Uterus (tissue), 4 donors: Measurements from ENCODE around the gene SMOC1. TPM values are rescaled to one million over a fixed set of nuclear protein-coding genes. Genes with fewer than 3 reads are reported as not detected.

Experiments
- DNase-seq, 2 donors: peaks; one replicate each; pipeline ENCODE4 v3.0.0-alpha.2; 2019 to 2020
- H3K27ac ChIP-seq, 2 donors: fragments of 200-600 bp; sonication (generic); 1 replicate in 1 of 2; 2 replicates in 1 of 2; pipeline ENCODE4 v1.5.1; 2016 to 2018
- H3K27me3 ChIP-seq, 2 donors: fragments of 200-600 bp; sonication (generic); one replicate each; pipeline ENCODE4 v1.5.1; 2018 to 2019; ENCODE audit warnings: control low read depth in 1 of 2
- H3K36me3 ChIP-seq, 2 donors: fragments of 200-600 bp; sonication (generic); one replicate each; pipeline ENCODE4 v1.5.1; 2019; ENCODE audit warnings: control low read depth in 1 of 2
- H3K4me1 ChIP-seq, 2 donors: fragments of 200-600 bp; sonication (generic); one replicate each; pipeline ENCODE4 v1.5.1; 2018 to 2019; ENCODE audit warnings: control low read depth in 1 of 2
- H3K4me3 ChIP-seq, 2 donors: fragments of 200-600 bp; sonication (generic); 1 replicate in 1 of 2; 2 replicates in 1 of 2; pipeline ENCODE4 v1.5.1; 2018 to 2019; ENCODE audit warnings: mild to moderate bottlenecking in 1 of 2
- H3K9me3 ChIP-seq, 2 donors: fragments of 200-600 bp; sonication (generic); one replicate each; pipeline ENCODE4 v1.5.1; 2019; ENCODE audit warnings: control low read depth in 1 of 2
- POLR2A ChIP-seq, 2 donors: fragments of 450-650 bp; IDR thresholded peaks; one replicate each; pipeline ENCODE4 v1.6.1; 2016; ENCODE audit warnings: antibody characterized with exemption in 2 of 2, mild to moderate bottlenecking in 1 of 2, moderate library complexity in 1 of 2
- intact Hi-C: fragments of 100-400 bp; cut with DNase I; formaldehyde crosslinking; loops from one replicate; pipeline ENCODE4 v1.15.1; 2023; ENCODE audit warnings: low total_unique reads
- total RNA-seq, 4 donors: library from RNA; depleted of rRNA in 3 of 4; stranded (reverse); fragments of >200 nt in 3 of 4; gene quantifications; one replicate each; pipeline versions ENCODE4 v1.1.0 to v1.2.4, GENCODE V29; 2014 to 2023
- TF ChIP-seq, protein P1 (sequence below), 4 experiments: fragments of 200-600 bp in 2 of 4; fragments of 450-650 bp in 2 of 4; sonication (generic) in 2 of 4; IDR thresholded peaks; one replicate each; pipeline ENCODE4 v1.5.1; 2016 to 2019; ENCODE audit warnings: antibody characterized with exemption in 4 of 4, mild to moderate bottlenecking in 2 of 4, moderate library complexity in 1 of 4
- donor health status: DM: yes; HTN: yes; CAD: no.

Gene SMOC1
- total RNA-seq, 4 donors from 2014 or later: 0.59 to 2.1 (median 2.0) TPM; not detected in 1

DNA sequence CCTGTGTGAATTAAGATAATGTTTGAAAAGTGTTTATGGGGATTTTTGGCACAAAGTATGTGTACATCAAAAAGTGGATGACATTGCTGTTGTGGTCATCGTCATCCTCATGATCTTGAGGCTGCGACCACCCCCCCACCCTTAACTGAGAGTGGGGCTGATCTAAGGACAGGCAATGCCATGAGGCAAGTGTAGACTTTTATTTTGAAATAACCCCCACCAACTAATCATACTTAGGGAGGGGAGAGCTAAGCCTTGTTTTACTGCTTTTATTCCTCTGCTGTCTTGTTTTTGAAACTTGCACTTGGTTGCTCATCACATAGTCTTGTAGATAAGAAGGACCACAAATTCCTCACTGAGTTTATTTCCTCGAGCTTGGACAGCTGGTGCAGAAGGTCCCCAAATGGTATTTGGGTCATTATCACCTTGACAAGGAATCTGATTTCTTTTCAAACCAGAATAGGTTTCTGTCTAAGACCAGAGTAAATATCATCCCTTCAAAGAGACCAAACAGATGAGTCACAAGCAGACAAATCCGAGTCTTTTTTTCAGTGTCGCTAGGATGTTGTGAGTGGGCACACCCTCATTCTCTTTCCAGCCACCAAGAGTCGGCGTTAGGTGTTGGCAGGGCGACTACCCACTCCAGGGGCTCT lies 23.9 kb upstream of the SMOC1 start:
- Histone ChIP-seq H3K9me3 (no peaks in the 10 kb centered on the region), H3K4me3 (no peak overlapping the region), H3K27ac (no peak overlapping the region), H3K4me1 (no peaks in the 10 kb centered on the region), H3K36me3 (no peaks in the 10 kb centered on the region), H3K27me3 (no peaks in the 10 kb centered on the region)
- intact Hi-C loops: no loop called here
- DNase-seq: no peak
- no peak for TF ChIP-seq POLR2A (IDR thresholded peaks at IDR 0.05)
- TF ChIP-seq, protein P1, sequence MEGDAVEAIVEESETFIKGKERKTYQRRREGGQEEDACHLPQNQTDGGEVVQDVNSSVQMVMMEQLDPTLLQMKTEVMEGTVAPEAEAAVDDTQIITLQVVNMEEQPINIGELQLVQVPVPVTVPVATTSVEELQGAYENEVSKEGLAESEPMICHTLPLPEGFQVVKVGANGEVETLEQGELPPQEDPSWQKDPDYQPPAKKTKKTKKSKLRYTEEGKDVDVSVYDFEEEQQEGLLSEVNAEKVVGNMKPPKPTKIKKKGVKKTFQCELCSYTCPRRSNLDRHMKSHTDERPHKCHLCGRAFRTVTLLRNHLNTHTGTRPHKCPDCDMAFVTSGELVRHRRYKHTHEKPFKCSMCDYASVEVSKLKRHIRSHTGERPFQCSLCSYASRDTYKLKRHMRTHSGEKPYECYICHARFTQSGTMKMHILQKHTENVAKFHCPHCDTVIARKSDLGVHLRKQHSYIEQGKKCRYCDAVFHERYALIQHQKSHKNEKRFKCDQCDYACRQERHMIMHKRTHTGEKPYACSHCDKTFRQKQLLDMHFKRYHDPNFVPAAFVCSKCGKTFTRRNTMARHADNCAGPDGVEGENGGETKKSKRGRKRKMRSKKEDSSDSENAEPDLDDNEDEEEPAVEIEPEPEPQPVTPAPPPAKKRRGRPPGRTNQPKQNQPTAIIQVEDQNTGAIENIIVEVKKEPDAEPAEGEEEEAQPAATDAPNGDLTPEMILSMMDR (IDR thresholded peaks at IDR 0.05): no peak

DNA sequence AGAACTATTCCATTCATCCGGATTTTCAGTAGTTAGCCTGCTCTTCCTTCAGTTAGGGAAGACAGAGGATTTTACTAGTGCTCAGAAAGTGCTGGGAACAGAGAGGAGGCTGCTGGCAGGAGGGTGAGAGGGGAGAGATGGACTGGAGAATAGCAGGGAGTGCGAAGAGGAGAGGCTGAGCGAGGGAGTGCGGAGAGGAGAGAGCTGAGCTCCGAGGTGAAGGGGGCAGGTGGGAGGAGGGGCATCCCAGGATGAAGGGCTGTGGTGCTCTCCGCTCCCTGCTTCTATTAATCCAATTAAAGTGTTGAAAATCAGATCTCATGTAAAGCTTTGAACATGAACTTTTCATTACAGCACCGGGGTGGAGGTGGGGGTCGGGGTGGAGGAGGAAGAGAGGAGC lies 20.4 kb upstream of the SMOC1 start:
- intact Hi-C loops: no loop called here
- no peak for DNase-seq
- Histone ChIP-seq H3K4me3 (no peak overlapping the region), H3K4me1 (no peaks in the 10 kb centered on the region), H3K27me3 (no peaks in the 10 kb centered on the region), H3K27ac (no peak overlapping the region), H3K9me3 (no peaks in the 10 kb centered on the region), H3K36me3 (no peaks in the 10 kb centered on the region)
- TF ChIP-seq, protein P1 (IDR thresholded peaks at IDR 0.05): no peak
- TF ChIP-seq POLR2A (IDR thresholded peaks at IDR 0.05): no peak

DNA sequence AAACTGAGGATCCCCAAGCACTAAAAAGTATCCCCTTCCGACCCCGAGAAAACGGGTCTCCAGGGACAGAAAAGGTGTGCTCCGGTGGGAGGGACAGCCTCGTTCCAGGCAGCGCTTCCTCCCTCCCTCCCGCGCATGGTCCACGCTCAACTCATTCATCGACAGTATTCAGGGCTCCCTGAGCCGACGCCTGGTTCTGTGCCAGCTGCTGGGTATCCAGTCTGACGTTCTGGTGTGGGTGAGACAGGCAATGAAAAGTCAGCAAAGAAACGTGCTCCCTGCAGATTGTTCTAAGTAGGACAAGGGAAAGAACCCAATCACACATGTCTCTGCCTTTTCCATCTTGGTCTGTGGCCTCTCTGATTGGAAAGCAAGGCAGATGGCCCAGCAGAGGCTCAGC lies 19.6 kb upstream of the SMOC1 start:
- Histone ChIP-seq H3K4me3 (no peak overlapping the region), H3K27me3 (no peaks in the 10 kb centered on the region), H3K4me1 (no peaks in the 10 kb centered on the region), H3K36me3 (no peaks in the 10 kb centered on the region), H3K9me3 (no peaks in the 10 kb centered on the region), H3K27ac (no peak overlapping the region)
- DNase-seq: no peak
- intact Hi-C loops: no loop called here
- TF ChIP-seq, protein P1 (IDR thresholded peaks at IDR 0.05): no peak
- TF ChIP-seq POLR2A (IDR thresholded peaks at IDR 0.05): no peak

DNA sequence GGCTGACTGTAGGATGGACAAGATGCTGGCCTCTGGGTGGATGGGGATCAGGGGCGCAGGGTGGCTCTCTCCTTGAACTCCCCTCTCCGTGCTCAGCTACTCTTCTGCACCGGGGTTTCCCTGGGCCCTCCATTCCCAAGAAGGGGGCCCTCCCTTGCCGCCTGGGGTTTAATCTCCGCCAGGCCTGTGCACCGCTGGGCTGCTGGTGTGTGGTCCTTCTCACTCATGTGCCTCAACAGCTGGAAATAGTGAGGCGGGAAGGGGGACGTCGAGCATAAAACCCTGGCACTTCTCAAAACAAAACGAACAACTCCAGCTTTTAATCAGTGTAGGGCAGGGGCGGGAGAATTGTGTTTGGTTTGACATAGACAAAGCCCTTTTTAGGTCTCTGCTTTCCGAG lies 19.0 kb upstream of the SMOC1 start:
- no peak for TF ChIP-seq POLR2A (IDR thresholded peaks at IDR 0.05)
- TF ChIP-seq, protein P1 (IDR thresholded peaks at IDR 0.05): no peak
- no peaks in the 10 kb centered on the region for H3K27me3 ChIP-seq
- no peak for DNase-seq
- no peak overlapping the region for H3K4me3 ChIP-seq
- intact Hi-C loops: no loop called here
- no peak overlapping the region for H3K27ac ChIP-seq
- no peaks in the 10 kb centered on the region for H3K9me3 ChIP-seq
- H3K36me3 ChIP-seq: no peaks in the 10 kb centered on the region
- no peaks in the 10 kb centered on the region for H3K4me1 ChIP-seq

DNA sequence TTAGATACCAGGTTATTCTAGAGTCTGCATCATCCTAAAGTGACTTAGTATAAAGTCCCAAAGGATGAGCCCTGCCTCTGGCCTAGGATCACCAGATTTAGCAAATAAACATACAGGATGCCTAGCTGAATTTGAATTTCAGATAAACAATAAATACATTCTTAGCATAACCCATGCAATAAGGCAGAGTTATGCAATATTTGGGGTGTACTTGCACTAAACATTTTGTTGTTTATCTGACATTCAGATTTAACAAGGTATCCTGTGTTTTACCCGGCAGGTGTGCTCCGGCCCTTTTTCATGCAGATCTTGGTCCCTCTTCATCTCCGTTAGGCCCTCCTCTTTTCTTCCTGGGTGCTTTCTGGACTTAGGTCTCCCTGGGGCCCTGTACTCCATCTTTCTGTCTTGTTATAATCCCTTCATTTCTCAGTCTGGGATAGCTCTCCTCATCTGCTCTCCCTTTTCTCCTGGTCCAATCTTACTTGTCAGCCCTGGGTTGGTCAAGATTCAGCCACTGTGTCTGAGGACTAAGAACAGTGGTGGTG lies 18.1 kb upstream of the SMOC1 start:
- DNase-seq: no peak
- Histone ChIP-seq H3K4me3 (no peak overlapping the region), H3K27me3 (no peaks in the 10 kb centered on the region), H3K36me3 (no peaks in the 10 kb centered on the region), H3K9me3 (no peaks in the 10 kb centered on the region), H3K27ac (no peak overlapping the region), H3K4me1 (no peaks in the 10 kb centered on the region)
- intact Hi-C loops: no loop called here
- TF ChIP-seq, protein P1 (IDR thresholded peaks at IDR 0.05): no peak
- TF ChIP-seq POLR2A (IDR thresholded peaks at IDR 0.05): no peak
